Epithelial cell of proximal tubule (primary cell): Measurements from ENCODE around the gene RO60. TPM values are rescaled to one million over a fixed set of nuclear protein-coding genes. Genes with fewer than 3 reads are reported as not detected.

Source experiments
- DNase-seq: peaks from one replicate; pipeline ENCODE4 v3.0.0-alpha.2; 2011; ENCODE audit warnings: low read depth
- H3K4me3 ChIP-seq: 2 replicates; pipeline ENCODE4 v1.5.1; 2011; ENCODE audit warnings: low read depth, mild to moderate bottlenecking, low read length
- CTCF ChIP-seq: conservative IDR thresholded peaks from 2 replicates; pipeline ENCODE4 v1.5.1; 2012; ENCODE audit warnings: low read depth, mild to moderate bottlenecking, low read length
- total RNA-seq: library from RNA; depleted of rRNA; stranded (reverse); fragments of >200 nt; gene quantifications from 2 replicates; pipeline ENCODE4 v1.2.3, GENCODE V29; 2015

RO60 gene
- total RNA-seq, 1 donor from 2014 or later: 62.0 TPM

GRCh38 chr1:193060938-193061337 lies 1.5 kb downstream of the RO60 start:
- peak overlapping the region; percentile 78 for H3K4me3 ChIP-seq
- no peak for TF ChIP-seq CTCF
- no peak for DNase-seq

GRCh38 chr1:193062698-193063463 lies 3.5 kb downstream of the RO60 start:
- no peak for DNase-seq

DNA sequence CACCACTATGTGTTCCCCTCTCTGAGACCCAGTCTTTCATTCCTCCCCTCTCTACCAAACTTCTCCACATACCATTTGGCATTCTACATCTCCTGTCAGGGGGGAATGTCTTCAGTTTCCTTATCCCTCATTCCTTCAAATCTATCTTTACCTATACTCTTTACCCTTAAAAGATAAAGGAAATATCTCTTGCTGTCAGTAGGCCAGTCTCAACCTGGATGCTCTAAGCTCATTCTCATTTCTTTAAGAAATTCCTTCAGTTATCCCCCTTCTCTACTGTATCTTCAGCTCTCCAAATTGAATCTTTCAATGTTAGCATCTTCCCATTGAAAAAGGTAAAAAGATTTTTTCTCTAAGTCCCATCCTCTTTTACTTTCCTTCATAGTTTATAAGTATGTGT lies 6.5 kb downstream of the RO60 start:
- DNase-seq: no peak

More at GRCh38 chr1:193062698-193063463, 3.5 kb downstream of the RO60 start:
- no peak for TF ChIP-seq CTCF
- H3K4me3 ChIP-seq: no peak overlapping the region

GRCh38 chr1:193066606-193067005 lies 7.2 kb downstream of the RO60 start:
- no peak for DNase-seq
- TF ChIP-seq CTCF: no peak
- no peak overlapping the region for H3K4me3 ChIP-seq

More for the DNA sequence above, 6.5 kb downstream of the RO60 start:
- no peak for TF ChIP-seq CTCF
- H3K4me3 ChIP-seq: no peak overlapping the region

DNA sequence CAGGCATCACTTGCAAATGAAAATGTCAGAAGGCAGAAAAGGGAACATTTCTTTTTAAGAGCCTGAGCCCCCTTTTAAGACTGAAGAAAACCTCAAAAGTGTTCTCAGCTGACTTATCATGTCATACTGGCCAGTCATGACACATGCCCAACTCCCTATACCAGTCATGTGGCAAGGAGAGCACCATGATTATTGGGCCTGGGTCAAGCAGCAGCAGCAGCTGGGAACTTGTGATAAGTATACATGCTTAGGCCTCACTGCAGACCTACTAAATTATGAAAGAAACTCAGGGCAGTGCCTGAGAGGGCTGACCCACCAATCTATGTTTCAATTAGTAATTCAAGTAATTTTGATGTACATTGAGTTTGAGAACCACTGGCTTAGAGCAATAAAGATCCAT lies 8.6 kb downstream of the RO60 start:
- DNase-seq: no peak
- TF ChIP-seq CTCF: no peak
- no peak overlapping the region for H3K4me3 ChIP-seq

- TF ChIP-seq CTCF: peak; percentile 52
- no peak for DNase-seq
- H3K4me3 ChIP-seq: no peak overlapping the region
Measured at GRCh38 chr1:193069748-193070385, 10.5 kb downstream of the RO60 start.
